KMS-11 (cell line): ENCODE measurements around the gene RUNX1.

Experiments
- H2AFZ ChIP-seq: fragments of 200-600 bp; sonication (generic); 2 replicates; pipeline ENCODE4 v1.6.1; 2016; ENCODE audit warnings: antibody characterized with exemption, mixed run types, low read depth
- H3K27ac ChIP-seq: fragments of 200-600 bp; sonication (generic); 2 replicates; pipeline ENCODE4 v1.6.1; 2016; ENCODE audit warnings: mild to moderate bottlenecking, mixed run types
- H3K27me3 ChIP-seq: fragments of 200-600 bp; sonication (generic); 2 replicates; pipeline ENCODE4 v1.6.1; 2017; ENCODE audit warnings: mild to moderate bottlenecking, low read depth, mixed run types, moderate library complexity; ENCODE audit not compliant: insufficient read depth
- H3K36me3 ChIP-seq: fragments of 200-600 bp; sonication (generic); 2 replicates; pipeline ENCODE4 v1.6.1; 2017; ENCODE audit warnings: mild to moderate bottlenecking, mixed run types; ENCODE audit not compliant: insufficient read depth
- H3K4me1 ChIP-seq: fragments of 200-600 bp; sonication (generic); 2 replicates; pipeline ENCODE4 v1.6.1; 2016; ENCODE audit warnings: mild to moderate bottlenecking, low read depth, mixed run types; ENCODE audit not compliant: poor library complexity, severe bottlenecking
- H3K4me2 ChIP-seq: fragments of 200-600 bp; sonication (generic); 2 replicates; pipeline ENCODE4 v1.7.0; 2016; ENCODE audit warnings: mild to moderate bottlenecking, mixed run types
- H3K4me3 ChIP-seq: fragments of 200-600 bp; sonication (generic); IDR thresholded peaks from 2 replicates; pipeline ENCODE4 v1.6.1; 2017; ENCODE audit warnings: low read depth, low read length, mixed read lengths; ENCODE audit not compliant: insufficient read depth
- H3K79me2 ChIP-seq: fragments of 200-600 bp; sonication (generic); 2 replicates; pipeline ENCODE4 v1.6.1; 2016; ENCODE audit warnings: low read depth, mixed run types; ENCODE audit not compliant: insufficient read depth
- H3K9ac ChIP-seq: fragments of 200-600 bp; sonication (generic); 2 replicates; pipeline ENCODE4 v1.6.1; 2016; ENCODE audit warnings: mild to moderate bottlenecking, mixed run types
- H4K20me1 ChIP-seq: fragments of 200-600 bp; sonication (generic); 2 replicates; pipeline ENCODE4 v1.6.1; 2016; ENCODE audit warnings: mild to moderate bottlenecking, mixed run types; ENCODE audit not compliant: insufficient read depth
- CTCF ChIP-seq: fragments of 200-600 bp; sonication (generic); conservative IDR thresholded peaks from 2 replicates; pipeline ENCODE4 v1.6.1; 2017; ENCODE audit warnings: low read depth, mild to moderate bottlenecking, antibody characterized with exemption, low read length, moderate library complexity, mixed read lengths

Gene RUNX1

GRCh38 chr21:35024071-35024420 lies 25.1 kb downstream of the RUNX1 start:
- Histone ChIP-seq H3K79me2 (no peaks in the 10 kb centered on the region), H3K4me3 (no peak overlapping the region), H3K27ac (no peak overlapping the region), H3K4me2 (no peak overlapping the region), H3K4me1 (peaks cover 41% of the 10 kb centered on the region), H2AFZ (no peak overlapping the region), H4K20me1 (no peaks in the 10 kb centered on the region), H3K36me3 (no peaks in the 10 kb centered on the region), H3K27me3 (peaks cover 3% of the 10 kb centered on the region; the same call in 1 of the 2 replicates), H3K9ac (no peak overlapping the region)
- no peak for TF ChIP-seq CTCF

- peaks cover 36% of the 10 kb centered on the region for H3K4me1 ChIP-seq
- no peaks in the 10 kb centered on the region for H3K79me2 ChIP-seq
- no peak overlapping the region for H2AFZ ChIP-seq
- no peaks in the 10 kb centered on the region for H3K36me3 ChIP-seq
- no peak overlapping the region for H3K9ac ChIP-seq
- no peak overlapping the region for H3K4me2 ChIP-seq
- H4K20me1 ChIP-seq: no peaks in the 10 kb centered on the region
- no peak for TF ChIP-seq CTCF
- no peak overlapping the region for H3K27ac ChIP-seq
- H3K27me3 ChIP-seq: peaks cover 3% of the 10 kb centered on the region; the same call in 1 of the 2 replicates
- no peak overlapping the region for H3K4me3 ChIP-seq
These were observed 25.6 kb downstream of the RUNX1 start for GRCh38 chr21:35023396-35024070.

- no peaks in the 10 kb centered on the region for H3K36me3 ChIP-seq
- no peak overlapping the region for H3K4me2 ChIP-seq
- no peak overlapping the region for H3K9ac ChIP-seq
These were observed 27.6 kb downstream of the RUNX1 start for GRCh38 chr21:35021546-35021945.

GRCh38 chr21:35020902-35021301 lies 28.2 kb downstream of the RUNX1 start:
- H3K79me2 ChIP-seq: no peaks in the 10 kb centered on the region
- H3K27me3 ChIP-seq: peaks cover 3% of the 10 kb centered on the region; the same call in 1 of the 2 replicates
- H2AFZ ChIP-seq: no peak overlapping the region
- no peak overlapping the region for H3K27ac ChIP-seq
- no peaks in the 10 kb centered on the region for H3K36me3 ChIP-seq
- no peak overlapping the region for H3K9ac ChIP-seq
- no peak overlapping the region for H3K4me3 ChIP-seq
- no peaks in the 10 kb centered on the region for H4K20me1 ChIP-seq
- H3K4me2 ChIP-seq: no peak overlapping the region
- peaks cover 11% of the 10 kb centered on the region for H3K4me1 ChIP-seq
- no peak for TF ChIP-seq CTCF

More at GRCh38 chr21:35021546-35021945, 27.6 kb downstream of the RUNX1 start:
- Histone ChIP-seq H3K27ac (no peak overlapping the region), H3K4me3 (no peak overlapping the region), H3K79me2 (no peaks in the 10 kb centered on the region), H3K27me3 (peaks cover 3% of the 10 kb centered on the region; the same call in 1 of the 2 replicates), H3K4me1 (peaks cover 18% of the 10 kb centered on the region), H2AFZ (no peak overlapping the region), H4K20me1 (no peaks in the 10 kb centered on the region)
- no peak for TF ChIP-seq CTCF
